GM23338 (cell line): ENCODE results near the gene ZNF700. TPM values are rescaled to one million over a fixed set of nuclear protein-coding genes. Genes with fewer than 3 reads are reported as not detected.

Experiments used
- ATAC-seq: fragments of 200-7000 bp; cut with Tn5 transposase; 3 replicates; pipeline ENCODE4 v1.9.1; 2020
- DNase-seq: peaks from one replicate; pipeline ENCODE4 v3.0.0-alpha.2; 2015; ENCODE audit warnings: low spot score
- H2AFZ ChIP-seq: fragments of 200-600 bp; sonication (generic); 2 replicates; pipeline ENCODE4 v1.8.0; 2016; ENCODE audit warnings: antibody characterized with exemption, mild to moderate bottlenecking, moderate library complexity
- H3F3A ChIP-seq: fragments of 200-600 bp; sonication (generic); replicated peaks from 2 replicates; pipeline ENCODE4 v1.8.0; 2017; ENCODE audit warnings: antibody characterized with exemption, mixed run types, low read depth
- H3K27ac ChIP-seq: fragments of 200-600 bp; sonication (generic); 2 replicates; pipeline ENCODE4 v1.6.1; 2016; ENCODE audit warnings: low read depth
- H3K27me3 ChIP-seq: fragments of 200-600 bp; sonication (generic); 2 replicates; pipeline ENCODE4 v1.8.0; 2016; ENCODE audit warnings: mild to moderate bottlenecking, mixed run types, moderate library complexity; ENCODE audit not compliant: insufficient read depth
- H3K36me3 ChIP-seq: fragments of 200-600 bp; sonication (generic); 2 replicates; pipeline ENCODE4 v1.8.0; 2016; ENCODE audit warnings: mild to moderate bottlenecking; ENCODE audit not compliant: insufficient read depth
- H3K4me1 ChIP-seq: fragments of 200-600 bp; sonication (generic); 2 replicates; pipeline ENCODE4 v1.8.0; 2016; ENCODE audit warnings: mild to moderate bottlenecking, moderate library complexity; ENCODE audit not compliant: insufficient read depth
- H3K4me2 ChIP-seq: fragments of 200-600 bp; sonication (generic); 2 replicates; pipeline ENCODE4 v1.7.1; 2017; ENCODE audit warnings: mixed run types
- H3K4me3 ChIP-seq: fragments of 200-600 bp; sonication (generic); 2 replicates; pipeline ENCODE4 v1.6.1; 2016; ENCODE audit warnings: mixed run types
- H3K79me2 ChIP-seq: fragments of 200-600 bp; sonication (generic); replicated peaks from 2 replicates; pipeline ENCODE4 v1.8.0; 2017; ENCODE audit warnings: mild to moderate bottlenecking; ENCODE audit not compliant: insufficient read depth
- H3K9me2 ChIP-seq: fragments of 200-600 bp; sonication (generic); 2 replicates; pipeline ENCODE4 v1.8.0; 2017; ENCODE audit not compliant: insufficient read depth
- H4K20me1 ChIP-seq: fragments of 200-600 bp; sonication (generic); replicated peaks from 2 replicates; pipeline ENCODE4 v1.8.0; 2017; ENCODE audit warnings: mild to moderate bottlenecking; ENCODE audit not compliant: insufficient read depth
- H3K27ac Mint-ChIP-seq: 2 replicates; pipeline ENCODE4 v1.8.0; 2020; ENCODE audit warnings: inconsistent platforms, mild to moderate bottlenecking, moderate library complexity, mixed read lengths
- H3K27me3 Mint-ChIP-seq: 3 replicates; pipeline ENCODE4 v1.8.0; 2022; ENCODE audit warnings: low read depth, mild to moderate bottlenecking, moderate library complexity, mixed read lengths, inconsistent platforms; ENCODE audit not compliant: insufficient read depth, poor library complexity
- H3K36me3 Mint-ChIP-seq: 3 replicates; pipeline ENCODE4 v1.8.0; 2021; ENCODE audit warnings: low read depth, mild to moderate bottlenecking, inconsistent platforms, moderate library complexity, mixed read lengths
- H3K4me1 Mint-ChIP-seq: 3 replicates; pipeline ENCODE4 v1.8.0; 2020; ENCODE audit warnings: mild to moderate bottlenecking, inconsistent platforms, mixed read lengths
- H3K4me3 Mint-ChIP-seq: 3 replicates; pipeline ENCODE4 v1.8.0; 2021; ENCODE audit warnings: moderate library complexity, mild to moderate bottlenecking, inconsistent platforms, mixed read lengths
- H3K9me3 Mint-ChIP-seq: 3 replicates; pipeline ENCODE4 v1.8.0; 2020; ENCODE audit warnings: moderate library complexity, mild to moderate bottlenecking, inconsistent platforms, mixed read lengths
- CTCF ChIP-seq, 2 experiments: fragments of 200-600 bp in 1 of 2; sonication (generic) in 1 of 2; conservative IDR thresholded peaks; 2 replicates each; pipeline versions ENCODE4 v1.5.1 to v1.6.1; 2016 to 2017; ENCODE audit warnings: antibody characterized with exemption in 2 of 2, low read depth in 2 of 2, mild to moderate bottlenecking in 2 of 2, moderate library complexity in 1 of 2
- EZH2 ChIP-seq: fragments of 200-600 bp; sonication (generic); IDR thresholded peaks from one replicate; pipeline ENCODE4 v1.8.0; 2017; ENCODE audit warnings: antibody characterized with exemption, mild to moderate bottlenecking, low read depth; ENCODE audit not compliant: unreplicated experiment
- EZH2phosphoT487 ChIP-seq: fragments of 200-600 bp; sonication (generic); IDR thresholded peaks from one replicate; pipeline ENCODE4 v1.8.1; 2018; ENCODE audit warnings: antibody characterized with exemption; ENCODE audit not compliant: unreplicated experiment
- ZNF331 ChIP-seq: fragments of 250-450 bp; sonication (Bioruptor Pico); IDR thresholded peaks from 2 replicates; pipeline ENCODE4 v1.5.0; 2020; ENCODE audit warnings: low read depth, mild to moderate bottlenecking, moderate library complexity
- ZNF462 ChIP-seq: fragments of 250-450 bp; sonication (Bioruptor Pico); IDR thresholded peaks from 2 replicates; pipeline ENCODE4 v1.5.0; 2020; ENCODE audit warnings: mild to moderate bottlenecking, moderate library complexity
- polyA plus RNA-seq: library from polyadenylated mRNA; unstranded; fragments of >200 nt; fragmentation: Nextera tagmentation; extraction: Ambion mirVana; gene quantifications from 2 replicates; pipeline ENCODE4 v1.2.1, GENCODE V29; 2016
- total RNA-seq: library from RNA; depleted of rRNA; stranded (reverse); fragments of >200 nt; shearing (Covaris generic); gene quantifications from 2 replicates; pipeline ENCODE4 v1.2.3, GENCODE V29; 2014

Gene ZNF700
- total and polyA plus RNA-seq, 2 experiments from 2014 or later: 6.0 to 13.6 TPM

DNA sequence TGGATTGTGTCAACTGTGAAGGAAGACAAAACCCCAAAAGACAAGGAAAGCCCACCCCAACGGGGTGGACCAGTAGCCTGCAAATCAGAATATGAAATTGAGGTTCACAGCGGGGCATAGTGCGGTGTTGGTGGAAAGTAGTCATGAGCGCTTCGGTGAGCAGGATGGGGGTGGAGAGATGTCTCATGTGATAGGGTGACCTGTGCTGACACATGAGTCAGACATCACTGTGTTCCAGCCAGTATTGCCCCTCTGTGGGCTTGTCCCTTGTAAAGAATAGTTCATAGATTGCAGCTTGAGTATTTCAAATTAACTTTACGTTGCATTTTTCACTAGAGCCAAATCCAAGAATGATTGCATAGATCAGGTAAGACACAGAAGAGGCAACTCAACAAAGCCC is 30.1 kb upstream of the ZNF700 start (continued):
- TF ChIP-seq EZH2phosphoT487: no peak

DNA sequence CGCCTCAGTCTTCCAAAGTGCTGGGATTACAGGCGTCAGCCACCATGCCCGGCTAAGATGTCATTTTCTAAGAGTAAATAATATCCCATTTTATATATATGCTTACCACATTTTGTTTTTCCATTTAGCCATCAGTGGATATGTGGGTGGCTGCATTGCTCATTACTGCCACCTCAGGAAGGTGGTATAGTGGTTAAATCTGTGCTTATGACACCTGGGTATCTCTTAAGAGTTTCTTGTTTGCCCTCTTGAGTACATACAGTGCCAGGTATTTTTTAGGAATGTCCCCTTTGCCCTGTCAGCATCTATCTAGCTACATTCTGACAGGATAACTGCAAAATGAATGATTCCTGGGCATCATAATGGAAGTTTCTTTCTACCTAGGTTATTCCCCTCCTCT is 22.7 kb upstream of the ZNF700 start:
- no peak overlapping the region for H3K4me3 Mint-ChIP-seq
- Histone ChIP-seq H3K79me2 (peaks cover 25% of the 10 kb centered on the region), H4K20me1 (no peaks in the 10 kb centered on the region), H3K4me3 (no peak overlapping the region), H3K27ac (no peak overlapping the region), H3K9me2 (no peaks in the 10 kb centered on the region), H3K4me2 (no peak overlapping the region), H3K4me1 (no peaks in the 10 kb centered on the region), H2AFZ (no peak overlapping the region), H3K36me3 (peaks cover 69% of the 10 kb centered on the region), H3K27me3 (peaks cover 4% of the 10 kb centered on the region; the same call in 1 of the 2 replicates), H3F3A (peaks cover 15% of the 10 kb centered on the region)
- H3K4me1 Mint-ChIP-seq: no peaks in the 10 kb centered on the region
- 0 out of 4 replicates have a peak, but pooled peaks of 1 of the 2 experiments have one; percentile 8 for TF ChIP-seq CTCF (conservative IDR thresholded peaks at IDR 0.05; ENCODE audit: low read depth in 2 of 2)
- TF ChIP-seq EZH2: no peak
- DNase-seq: no peak
- H3K27ac Mint-ChIP-seq: no peak overlapping the region
- H3K9me3 Mint-ChIP-seq: peaks cover 93% of the 10 kb centered on the region
- ATAC-seq: no peak
- H3K36me3 Mint-ChIP-seq: peaks cover 28% of the 10 kb centered on the region
- H3K27me3 Mint-ChIP-seq: peaks cover 5% of the 10 kb centered on the region

GRCh38 chr19:11905928-11906327 is 19.0 kb upstream of the ZNF700 start:
- Histone ChIP-seq H3K36me3 (peaks cover 90% of the 10 kb centered on the region), H3K27me3 (peaks cover 4% of the 10 kb centered on the region; the same call in 1 of the 2 replicates), H3F3A (peaks cover 15% of the 10 kb centered on the region), H2AFZ (no peak overlapping the region), H4K20me1 (no peaks in the 10 kb centered on the region), H3K79me2 (peaks cover 2% of the 10 kb centered on the region), H3K4me3 (peak overlapping the region; percentile 41), H3K27ac (no peak overlapping the region), H3K4me1 (no peaks in the 10 kb centered on the region), H3K9me2 (no peaks in the 10 kb centered on the region), H3K4me2 (no peak overlapping the region)
- DNase-seq: peak; percentile 7
- no peaks in the 10 kb centered on the region for H3K4me1 Mint-ChIP-seq
- ATAC-seq: no peak
- peaks cover 1% of the 10 kb centered on the region for H3K27me3 Mint-ChIP-seq
- no peak overlapping the region for H3K27ac Mint-ChIP-seq
- peaks cover 27% of the 10 kb centered on the region; the same call in 2 of the 3 replicates for H3K36me3 Mint-ChIP-seq
- peaks cover 95% of the 10 kb centered on the region for H3K9me3 Mint-ChIP-seq
- no peak overlapping the region for H3K4me3 Mint-ChIP-seq
- no peak for TF ChIP-seq ZNF462 (CRISPR knock-in tag)
- no peak for TF ChIP-seq CTCF (conservative IDR thresholded peaks at IDR 0.05; ENCODE audit: low read depth in 2 of 2)
- no peak for TF ChIP-seq ZNF331 (CRISPR knock-in tag)
